ENCODE measurements around the gene FIGN.

Gene FIGN

DNA sequence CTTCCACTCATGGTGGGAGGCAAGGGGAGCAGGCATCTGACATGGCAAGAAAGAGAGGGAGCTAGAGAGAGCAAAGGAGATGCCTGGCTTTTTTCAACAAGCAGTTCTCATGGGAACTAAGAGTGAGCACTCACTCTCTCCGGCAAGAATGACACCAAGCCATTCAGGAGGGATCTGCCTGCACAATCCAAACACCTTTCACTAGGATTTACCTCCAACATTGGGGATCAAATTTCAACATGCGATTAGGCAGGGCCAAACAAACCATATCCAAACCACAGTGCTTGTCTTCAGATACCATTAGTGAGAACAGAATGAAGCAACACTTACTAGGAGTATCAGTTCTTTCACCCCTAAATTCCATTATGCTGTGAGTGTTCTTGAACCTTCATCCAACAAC lies 77.3 kb downstream of the FIGN start:
- no peak for DNase-seq

DNA sequence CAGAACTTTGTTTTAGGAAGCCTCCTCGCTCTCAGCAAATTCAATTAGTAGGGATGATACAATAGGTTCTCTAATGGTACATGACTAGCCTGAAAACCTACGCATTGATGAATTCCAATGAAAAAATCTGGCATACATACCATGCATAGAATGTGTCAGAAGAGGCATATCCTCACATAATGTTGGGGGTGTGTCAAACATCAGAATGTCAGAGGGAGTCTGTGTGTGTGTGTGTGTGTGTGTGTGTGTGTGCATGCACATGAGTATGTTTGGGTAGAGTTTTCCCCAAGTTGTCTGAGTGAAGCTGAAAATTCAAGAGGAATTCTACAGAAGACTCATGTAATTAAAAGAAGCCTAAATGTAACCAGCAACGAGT lies 78.5 kb downstream of the FIGN start:
- DNase-seq: no peak

DNA sequence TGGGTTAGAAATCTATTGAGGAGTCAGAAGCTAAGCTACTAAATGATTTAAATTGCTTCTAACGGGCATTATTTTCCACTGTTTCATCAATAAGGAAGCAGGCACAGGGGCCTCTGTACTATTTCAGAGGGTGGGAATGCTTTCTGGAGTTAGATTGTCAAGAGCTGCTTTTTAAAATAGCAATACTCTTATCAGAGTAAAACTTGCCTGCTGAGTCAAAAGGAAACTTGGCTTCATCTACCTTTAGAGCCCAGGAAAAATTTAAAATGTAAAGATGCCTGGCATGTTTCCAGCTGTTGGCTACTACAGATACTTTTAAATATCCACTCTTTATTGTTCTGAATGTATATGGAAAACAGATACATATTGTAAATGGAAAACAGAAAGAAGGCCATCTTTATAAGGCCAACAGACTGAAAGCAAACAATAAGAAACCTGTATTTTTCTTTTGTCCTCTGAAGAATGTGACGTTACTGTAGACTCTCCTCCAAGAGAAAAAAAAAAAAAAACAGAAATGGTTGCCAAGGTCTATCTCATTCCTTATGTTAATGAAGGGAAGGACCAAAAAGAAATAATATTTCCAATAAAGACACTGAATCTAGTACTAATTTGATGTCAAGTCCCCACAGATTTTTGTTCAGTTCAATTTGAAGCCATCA lies 79.1 kb downstream of the FIGN start:
- DNase-seq: no peak

DNA sequence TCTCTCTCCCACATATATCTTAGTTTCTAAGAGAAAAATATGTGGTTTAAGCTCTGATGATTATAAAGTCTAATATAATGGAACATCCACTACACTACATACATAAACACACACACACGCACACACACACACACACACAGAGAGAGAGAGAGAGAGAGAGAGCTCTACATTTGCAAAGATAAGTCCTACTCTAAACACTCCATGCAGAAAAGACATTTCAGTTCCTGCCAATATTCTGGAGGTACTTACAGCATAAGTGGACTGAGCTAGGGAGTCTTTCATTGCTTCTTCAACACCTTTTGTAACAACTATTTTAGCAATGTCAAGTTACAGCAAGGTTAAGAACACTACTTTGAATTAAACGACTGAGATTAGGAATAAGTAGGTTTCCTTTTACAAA lies 80.1 kb downstream of the FIGN start:
- DNase-seq: no peak

DNA sequence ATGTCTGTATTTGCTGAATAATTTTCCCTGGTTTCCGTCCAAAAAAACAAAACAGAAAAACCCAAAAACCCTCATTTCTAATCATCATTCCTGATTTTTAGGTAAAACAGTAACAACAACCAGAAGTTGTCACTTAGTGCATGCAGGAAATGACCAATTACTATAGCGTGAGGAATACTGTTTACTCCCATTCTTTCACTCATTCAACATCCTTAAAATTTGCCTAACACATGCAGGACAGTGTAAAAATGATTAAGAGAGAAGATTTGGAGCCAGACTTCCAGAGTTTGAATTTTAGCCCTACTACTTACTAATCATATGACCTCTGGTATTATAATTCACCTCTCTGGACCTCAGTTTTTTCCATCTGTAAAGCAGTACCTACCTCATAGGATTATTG lies 83.1 kb downstream of the FIGN start:
- DNase-seq: no peak

DNA sequence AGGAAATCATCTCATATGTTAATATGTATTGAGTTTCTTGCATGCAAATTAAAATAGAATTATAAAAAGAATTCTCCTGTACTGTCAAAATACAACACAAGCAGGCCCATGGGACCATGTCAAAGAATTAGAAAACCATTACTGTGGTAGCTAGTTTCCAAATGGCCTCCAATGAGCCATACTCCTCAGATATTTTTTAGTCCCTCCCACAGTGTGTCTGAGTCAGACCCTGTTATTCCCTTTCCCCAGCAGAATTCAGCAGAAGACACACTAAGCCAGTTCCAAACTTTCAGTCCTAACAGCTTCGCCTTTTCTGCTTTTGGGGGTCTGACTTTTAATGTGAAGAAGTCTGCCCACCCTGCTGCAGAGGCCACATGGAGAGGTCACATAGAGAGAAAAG lies 86.7 kb downstream of the FIGN start:
- DNase-seq: no peak

DNA sequence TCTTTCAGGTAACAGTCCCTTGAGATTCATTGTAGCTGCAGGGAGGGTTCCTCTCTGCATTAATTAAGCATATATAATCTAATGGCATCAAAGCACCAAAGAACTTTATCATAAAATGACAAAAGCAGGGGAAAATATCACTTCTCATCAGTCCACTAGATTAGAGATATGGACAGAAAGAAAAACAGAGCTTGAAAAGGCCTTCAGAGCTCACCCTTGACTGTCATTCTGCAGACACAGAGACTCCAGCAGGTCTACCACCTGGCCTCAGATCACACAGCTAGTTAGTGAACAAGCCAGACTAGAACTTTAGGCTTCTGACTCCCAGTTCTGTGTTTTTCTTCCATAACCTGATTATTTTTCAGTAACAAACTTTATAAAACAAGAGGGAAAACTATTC lies 88.5 kb downstream of the FIGN start:
- no peak for DNase-seq

DNA sequence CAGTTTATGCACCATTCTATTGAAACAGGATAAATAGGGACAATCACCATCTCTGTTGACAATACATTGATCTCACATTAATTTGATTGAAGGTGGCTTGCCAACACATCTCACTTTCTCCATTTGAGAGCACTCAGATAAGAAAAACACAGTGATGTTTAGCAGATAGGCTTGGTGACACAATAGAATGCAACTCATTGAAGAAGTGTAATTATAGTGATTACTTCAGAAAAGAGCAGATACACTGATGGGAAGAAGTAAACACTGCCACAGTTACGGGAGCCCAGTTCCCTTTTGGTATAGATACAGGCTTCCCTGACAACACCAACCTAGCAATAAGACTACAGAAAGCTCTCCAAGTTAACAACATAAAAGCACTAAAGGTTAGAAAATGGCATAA lies 89.1 kb downstream of the FIGN start:
- DNase-seq: no peak

DNA sequence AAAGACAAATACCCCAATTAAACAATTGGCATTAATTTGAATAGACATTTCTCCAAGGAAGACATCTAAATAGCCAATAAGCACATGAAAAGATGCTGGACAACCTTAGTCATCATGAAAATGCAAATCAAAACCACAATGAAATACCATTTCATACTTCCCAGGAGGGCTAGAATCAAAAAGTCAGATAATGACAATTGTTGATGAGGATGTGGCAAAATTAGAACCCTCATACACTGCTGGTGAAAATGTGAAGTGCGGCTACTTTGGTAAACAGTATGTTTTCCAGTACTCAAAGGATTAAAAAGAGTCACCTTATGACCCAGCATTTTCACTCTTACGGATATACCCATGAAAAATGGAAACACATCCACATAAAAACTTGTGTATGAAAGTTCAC lies 91.6 kb downstream of the FIGN start:
- no peak for DNase-seq

DNA sequence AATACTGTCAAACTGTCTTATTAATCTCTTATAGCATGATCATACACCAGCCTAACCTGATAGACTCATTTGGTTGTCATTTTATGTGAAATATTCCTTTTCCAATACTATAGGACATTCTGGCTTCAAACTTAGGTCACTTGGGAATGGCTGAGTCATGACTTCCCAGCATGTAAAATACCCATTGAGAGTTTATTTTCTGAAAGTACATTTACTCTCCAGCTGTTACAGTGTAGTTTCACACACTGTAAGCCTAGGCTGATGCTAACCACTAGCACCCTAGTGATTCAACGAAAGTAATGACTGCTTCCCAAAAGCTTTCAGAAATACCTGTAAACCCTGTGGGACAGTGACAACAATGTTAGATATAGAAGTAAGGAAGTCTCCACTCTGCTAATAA lies 93.8 kb downstream of the FIGN start:
- DNase-seq: no peak

DNA sequence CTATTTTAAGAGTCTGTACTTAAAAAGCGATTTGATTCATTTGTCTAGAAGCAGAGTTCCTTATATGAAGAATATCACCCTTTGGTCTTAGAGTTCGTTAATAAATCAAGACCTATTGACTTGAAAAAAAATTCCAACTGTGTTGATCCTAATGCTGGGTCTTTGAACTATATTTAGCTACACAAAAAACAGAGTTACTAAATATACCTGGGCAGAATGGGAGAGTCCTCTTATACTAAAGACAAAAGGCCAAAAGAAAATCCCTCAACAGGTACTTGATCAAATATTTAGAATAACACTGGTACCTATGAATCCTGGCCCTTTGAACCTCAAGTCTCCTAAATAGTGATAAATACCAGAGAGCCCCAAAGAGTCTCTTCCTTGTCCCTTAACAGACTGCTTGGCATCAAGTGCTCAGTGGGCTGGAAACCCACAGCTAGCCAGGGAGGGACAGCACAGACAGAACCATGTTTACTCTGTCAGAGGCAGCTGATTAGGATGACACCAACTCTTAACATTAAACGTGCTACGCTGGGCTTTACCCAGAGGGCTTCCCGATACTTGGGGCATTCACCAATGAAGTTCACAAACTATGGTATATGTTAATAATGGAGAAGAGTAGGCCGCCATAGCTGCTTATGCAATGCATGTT lies 95.1 kb downstream of the FIGN start:
- DNase-seq: no peak

DNA sequence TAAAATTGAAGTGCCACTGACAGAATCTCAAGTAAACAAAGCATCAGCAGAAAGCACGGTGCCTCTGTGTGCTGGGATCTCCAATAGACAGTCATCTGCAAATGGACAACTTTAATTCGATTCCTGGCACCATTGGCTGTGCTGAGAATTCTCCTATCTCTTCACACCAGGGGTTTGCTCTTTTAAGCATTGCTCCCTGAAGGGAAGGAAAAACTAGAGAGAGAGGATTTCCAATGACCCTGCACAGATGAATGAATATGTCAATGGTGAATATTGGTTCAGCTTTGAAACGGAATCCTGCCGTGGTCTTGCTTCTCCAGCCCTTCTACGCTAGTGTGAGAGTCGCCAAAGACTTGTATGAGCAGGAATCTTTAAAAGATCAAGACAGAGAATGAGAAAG lies 97.9 kb downstream of the FIGN start:
- no peak for DNase-seq

DNA sequence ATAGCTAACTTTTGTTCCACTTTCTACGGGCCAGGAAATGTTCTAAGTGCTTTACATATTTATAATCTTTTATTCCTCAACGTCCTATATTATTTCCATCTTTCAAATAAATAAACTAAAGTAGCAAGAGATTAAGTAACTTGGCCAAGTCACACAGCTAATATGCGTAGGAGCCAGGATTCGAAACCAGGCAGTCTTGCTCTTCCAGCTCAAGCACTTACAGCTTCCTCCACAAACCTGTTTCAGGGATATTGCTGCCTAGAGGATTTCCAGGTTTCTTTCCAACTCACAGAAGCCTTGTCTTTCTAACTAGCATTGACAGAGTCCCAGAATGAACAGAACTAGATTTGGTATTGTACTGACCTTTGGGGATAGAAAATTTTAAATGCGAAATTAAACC lies 102.5 kb downstream of the FIGN start:
- no peak for DNase-seq

DNA sequence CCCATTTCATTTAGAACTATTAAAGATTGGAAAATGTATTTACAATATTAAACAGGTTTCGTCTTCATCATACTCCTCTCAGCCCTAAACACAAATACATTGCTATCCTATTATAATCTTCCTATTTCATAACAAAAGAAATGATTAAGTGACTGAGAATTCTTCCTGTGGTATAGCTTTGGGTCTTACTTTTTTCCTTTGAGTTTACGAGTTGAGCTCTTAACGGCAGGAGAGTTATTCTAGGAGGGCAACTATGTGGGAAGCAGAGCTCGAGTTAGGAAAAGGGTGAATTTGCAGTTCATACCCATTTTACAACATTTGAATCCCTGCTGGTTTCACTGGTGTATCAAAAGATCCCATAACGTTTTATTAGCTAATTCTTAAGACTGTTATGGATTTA lies 105.0 kb downstream of the FIGN start:
- no peak for DNase-seq

DNA sequence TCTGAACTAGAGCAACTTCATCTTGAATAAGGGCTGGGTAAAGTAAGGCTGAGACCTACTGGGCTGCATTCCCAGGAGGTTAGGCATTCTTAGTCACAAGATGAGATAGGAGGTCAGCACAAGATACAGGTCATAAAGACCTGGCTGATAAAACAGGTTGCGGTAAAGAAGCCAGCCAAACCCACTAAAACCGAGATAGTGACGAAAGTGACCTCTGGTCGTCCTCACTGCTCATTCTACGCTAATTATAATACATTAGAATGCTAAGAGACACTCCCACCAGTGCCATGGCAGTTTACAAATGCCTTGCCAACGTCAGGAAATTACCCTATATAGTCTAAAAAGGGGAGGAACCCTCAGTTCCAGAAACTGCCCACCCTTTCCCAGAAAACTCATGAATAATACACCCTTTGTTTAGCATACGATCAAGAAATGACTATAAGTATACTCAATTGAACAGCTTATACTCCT lies 109.1 kb downstream of the FIGN start:
- no peak for DNase-seq

DNA sequence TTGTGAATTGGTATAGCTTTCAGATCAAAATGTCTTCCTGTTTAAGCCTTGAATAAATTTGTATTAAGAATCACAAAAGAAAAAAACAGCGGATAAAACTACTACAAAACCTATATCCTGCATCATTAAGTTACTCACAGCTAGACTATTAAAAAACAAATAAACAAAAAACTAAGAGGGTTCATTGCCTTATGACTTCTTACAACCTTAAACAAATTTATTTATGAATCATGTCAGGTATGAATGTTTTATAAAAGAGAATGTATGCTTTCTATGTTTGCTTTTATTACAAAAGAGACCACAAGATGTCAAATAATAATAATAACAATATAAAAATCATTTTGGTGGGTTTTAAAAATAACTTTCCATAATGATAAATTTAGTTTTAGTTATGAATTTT lies 109.6 kb downstream of the FIGN start:
- DNase-seq: no peak

DNA sequence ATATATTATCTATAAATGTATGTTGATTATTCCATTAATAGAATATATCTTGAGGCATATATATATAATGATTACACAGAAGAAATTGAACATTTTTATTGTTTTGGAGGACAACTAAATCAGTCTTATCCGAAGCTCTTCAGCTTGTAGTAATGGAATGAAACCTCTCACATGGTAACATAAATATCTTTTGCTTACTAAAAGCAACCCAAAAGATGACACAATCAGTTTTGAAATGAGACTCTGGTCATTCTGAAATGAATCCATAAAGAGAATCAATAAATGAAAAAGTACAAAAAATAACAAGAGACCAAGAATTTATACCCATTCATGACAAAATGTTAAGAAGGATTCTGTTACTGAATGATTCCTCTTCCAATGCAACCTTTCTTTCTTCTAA lies 110.2 kb downstream of the FIGN start:
- no peak for DNase-seq

DNA sequence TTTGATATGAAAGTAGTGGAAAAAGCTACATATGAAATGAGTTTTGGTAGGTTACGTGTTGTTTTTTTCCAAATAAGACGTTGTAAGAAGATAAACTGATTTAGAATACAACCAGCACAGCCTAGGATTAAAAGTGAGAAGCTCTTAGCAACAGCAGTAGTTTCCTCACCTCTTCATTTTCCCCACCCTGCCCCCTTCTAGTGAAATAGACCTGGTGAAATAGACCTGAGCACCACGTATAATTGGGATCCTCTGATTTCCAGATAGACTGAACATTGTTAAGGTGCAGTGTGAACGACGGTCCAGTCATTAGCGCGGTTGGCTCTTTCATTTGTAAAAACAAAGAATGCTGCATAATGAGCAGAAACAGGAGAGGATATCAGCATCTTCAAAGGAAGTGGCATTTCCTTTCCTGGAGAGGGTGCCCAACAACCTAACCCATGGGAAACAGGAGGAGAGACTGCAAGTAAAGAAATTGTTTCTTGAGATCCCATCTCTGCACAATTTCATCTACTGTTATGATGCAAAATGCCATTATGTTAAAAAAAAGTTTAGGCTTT lies 114.3 kb downstream of the FIGN start:
- no peak for DNase-seq

DNA sequence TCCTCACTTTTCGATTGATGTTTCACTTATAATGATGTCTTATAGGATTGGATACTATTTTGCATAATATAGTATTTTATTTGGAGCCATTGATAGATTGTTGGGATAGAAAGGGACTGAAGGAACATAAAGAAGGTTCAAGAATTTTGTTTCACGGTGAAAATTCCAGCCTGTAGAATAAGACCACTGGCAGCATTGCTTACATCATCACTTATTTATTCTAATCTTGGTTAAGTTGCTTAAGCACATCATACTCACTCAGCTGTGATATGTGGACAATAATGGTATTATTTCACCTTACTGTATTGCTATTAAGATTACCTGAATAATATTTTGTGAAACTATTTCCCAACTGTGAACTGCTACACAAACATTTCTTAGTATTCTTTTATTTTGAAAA lies 118.3 kb downstream of the FIGN start:
- no peak for DNase-seq

DNA sequence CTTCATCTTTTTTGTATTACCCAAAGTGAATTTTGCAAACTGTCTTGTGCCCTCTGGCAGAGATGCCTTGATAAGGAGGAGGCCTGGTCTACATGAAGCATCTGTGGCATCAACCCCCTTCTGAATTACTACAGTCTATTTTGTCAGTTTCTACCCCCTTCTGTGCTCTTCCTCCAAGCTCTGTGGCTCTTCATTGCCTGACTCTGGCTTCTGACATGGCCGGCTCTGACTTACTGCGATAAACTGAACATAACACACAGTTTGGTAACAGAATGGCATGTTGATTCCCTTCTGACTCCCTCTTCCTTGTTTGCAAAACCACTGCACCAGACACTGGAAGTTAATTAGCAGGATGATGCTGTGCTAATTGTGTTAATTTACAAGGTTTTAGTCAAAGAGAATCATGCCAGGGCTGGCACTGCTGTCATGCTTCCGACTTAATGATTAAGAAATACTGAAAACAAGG lies 122.5 kb downstream of the FIGN start:
- no peak for DNase-seq

DNA sequence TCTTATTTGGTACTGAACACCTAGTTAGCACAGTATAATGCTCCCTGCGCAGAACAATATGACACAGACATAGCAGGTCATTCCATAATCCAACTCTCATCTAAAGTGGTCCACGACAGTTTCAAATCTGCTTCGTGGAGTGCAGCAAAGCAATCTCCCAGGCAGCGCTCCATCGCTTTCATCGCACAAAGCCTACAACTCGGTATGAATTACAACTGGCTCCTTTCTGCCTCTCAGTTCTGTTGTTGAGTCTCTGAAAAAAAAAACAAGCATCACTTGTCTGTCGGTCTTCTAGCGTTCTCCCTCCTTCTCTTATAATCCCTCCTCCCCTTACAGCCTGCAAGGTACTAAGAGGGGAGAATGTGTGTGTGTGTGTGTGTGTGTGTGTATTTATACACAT lies 123.5 kb downstream of the FIGN start:
- DNase-seq: no peak

DNA sequence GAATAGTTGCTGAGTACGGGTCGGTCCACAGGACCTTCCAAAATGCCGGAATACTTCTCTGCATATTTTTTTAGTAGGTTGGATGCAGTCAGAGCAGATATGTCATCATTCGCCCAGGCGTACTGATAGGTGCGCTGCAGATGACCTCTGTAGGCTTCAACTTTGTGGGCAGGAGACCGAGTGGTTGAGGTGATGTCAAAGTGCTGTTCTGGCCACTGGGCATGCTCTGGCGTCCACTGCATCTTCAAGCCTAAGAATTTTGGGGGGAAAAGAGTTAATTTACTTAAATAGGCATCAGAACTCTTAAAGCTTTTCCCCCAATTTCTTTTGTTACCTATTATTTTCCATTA lies 124.3 kb downstream of the FIGN start:
- no peak for DNase-seq

DNA sequence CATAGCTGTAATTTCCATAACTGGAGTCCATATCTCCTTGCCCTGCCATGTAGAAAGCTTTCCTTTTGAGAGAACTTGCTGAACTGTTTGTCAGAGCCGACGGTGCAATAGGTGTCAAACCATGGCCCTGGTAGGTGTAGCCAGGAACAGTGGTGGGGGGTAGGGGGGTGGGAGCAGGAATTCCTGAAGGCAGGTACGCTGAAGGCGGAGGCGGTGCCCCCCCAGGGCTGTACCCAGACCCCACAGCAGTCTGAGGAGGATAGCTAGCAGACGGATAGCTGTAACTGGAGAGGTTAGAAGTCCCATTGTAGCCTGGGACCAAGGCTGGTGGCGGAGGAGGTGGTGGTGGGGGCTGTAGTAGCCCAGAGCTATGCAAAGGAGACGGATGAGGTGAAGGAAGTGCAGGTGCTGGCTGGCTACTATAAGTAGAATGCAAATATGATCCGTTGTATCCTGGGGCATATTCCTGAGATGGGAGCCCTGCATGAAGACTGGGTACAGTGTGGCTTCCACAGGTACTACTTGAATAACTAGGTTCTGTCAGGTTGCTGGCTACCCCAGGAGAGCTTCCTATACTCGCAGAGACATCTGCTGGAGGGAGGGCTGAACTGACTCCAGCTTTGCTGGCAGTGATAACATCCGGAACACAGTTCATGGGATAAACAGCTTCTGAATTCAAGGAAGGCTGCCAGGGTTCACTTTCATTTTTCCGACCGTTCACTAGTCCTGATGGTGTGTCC lies 124.8 kb downstream of the FIGN start:
- no peak for DNase-seq

DNA sequence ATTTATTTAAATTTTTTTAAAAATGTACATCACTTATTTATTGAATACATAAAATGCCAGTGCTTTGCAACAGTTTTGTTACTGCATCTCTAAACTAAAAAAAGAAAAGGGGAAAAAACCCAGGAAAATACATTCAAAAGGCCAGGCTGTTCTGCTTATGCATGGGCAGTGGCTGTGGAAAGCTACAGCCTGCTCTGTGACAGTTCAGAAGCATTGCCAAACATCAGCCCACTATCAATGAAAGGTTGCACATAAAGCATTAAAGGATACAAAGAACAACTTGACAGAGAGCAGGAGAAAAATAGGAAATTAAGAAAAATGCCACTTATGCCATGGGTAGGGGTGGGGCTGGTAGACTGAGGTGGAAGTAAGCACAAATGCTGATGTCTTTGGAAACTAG lies 128.2 kb downstream of the FIGN start:
- no peak for DNase-seq

Measured in CD4-positive, alpha-beta T cell treated with Interleukin-17A for 4 hours (primary cell).